ENCODE measurements around the gene TMEM119.

Gene TMEM119

GRCh38 chr12:108598553-108599250 lies 818 bp upstream of the TMEM119 start:
- ChIA-PET POLR2A (no interaction called here), CTCF (interaction anchor here (1.1 kb wide), 1 partner anchor 15 kb away, joined by 3 read pairs; no protein-coding TSS in a partner anchor)
- DNase-seq (ENCODE audit: extremely low spot score) = no peak
- no peak for TF ChIP-seq CTCF (IDR thresholded peaks at IDR 0.05; ENCODE audit: control extremely low read depth, extremely low read depth, low read depth, missing control alignments)

GRCh38 chr12:108596854-108597558 lies 878 bp downstream of the TMEM119 start:
- no peak for TF ChIP-seq CTCF (IDR thresholded peaks at IDR 0.05; ENCODE audit: control extremely low read depth, extremely low read depth, low read depth, missing control alignments)
- CTCF ChIA-PET = interaction anchor here (1.8 to 2.4 kb wide), 2 partner anchors 15 to 21 kb away, joined by 6 to 9 read pairs; no protein-coding TSS in a partner anchor
- no peak for DNase-seq (ENCODE audit: extremely low spot score)
- POLR2A ChIA-PET = no interaction called here

- CTCF ChIA-PET = interaction anchor here (0.9 to 2.4 kb wide), 4 partner anchors 16 to 31 kb away, joined by 3 to 9 read pairs (median 4); no protein-coding TSS in a partner anchor
- POLR2A ChIA-PET = no interaction called here
These were observed 1.9 kb downstream of the TMEM119 start for GRCh38 chr12:108595711-108596647.

GRCh38 chr12:108594960-108595710 lies 2.7 kb downstream of the TMEM119 start:
- TF ChIP-seq CTCF (IDR thresholded peaks at IDR 0.05; ENCODE audit: control extremely low read depth, extremely low read depth, low read depth, missing control alignments) = no peak
- CTCF ChIA-PET = interaction anchor here (0.9 to 2.4 kb wide), 7 partner anchors 17 to 31 kb away, joined by 3 to 9 read pairs (median 5); no protein-coding TSS in a partner anchor
- POLR2A ChIA-PET = no interaction called here
- no peak for DNase-seq (ENCODE audit: extremely low spot score)

More at GRCh38 chr12:108595711-108596647, 1.9 kb downstream of the TMEM119 start:
- no peak for DNase-seq (ENCODE audit: extremely low spot score)
- TF ChIP-seq CTCF (IDR thresholded peaks at IDR 0.05; ENCODE audit: control extremely low read depth, extremely low read depth, low read depth, missing control alignments) = no peak

GRCh38 chr12:108594323-108594903 lies 3.5 kb downstream of the TMEM119 start:
- TF ChIP-seq CTCF (IDR thresholded peaks at IDR 0.05; ENCODE audit: control extremely low read depth, extremely low read depth, low read depth, missing control alignments) = no peak
- ChIA-PET POLR2A (no interaction called here), CTCF (interaction anchor here (0.9 to 2.4 kb wide), 5 partner anchors 18 to 26 kb away, joined by 5 to 7 read pairs (median 5); no protein-coding TSS in a partner anchor)
- DNase-seq (ENCODE audit: extremely low spot score) = no peak
